ENCODE data around the gene GALNT13.

The GALNT13 gene

DNA sequence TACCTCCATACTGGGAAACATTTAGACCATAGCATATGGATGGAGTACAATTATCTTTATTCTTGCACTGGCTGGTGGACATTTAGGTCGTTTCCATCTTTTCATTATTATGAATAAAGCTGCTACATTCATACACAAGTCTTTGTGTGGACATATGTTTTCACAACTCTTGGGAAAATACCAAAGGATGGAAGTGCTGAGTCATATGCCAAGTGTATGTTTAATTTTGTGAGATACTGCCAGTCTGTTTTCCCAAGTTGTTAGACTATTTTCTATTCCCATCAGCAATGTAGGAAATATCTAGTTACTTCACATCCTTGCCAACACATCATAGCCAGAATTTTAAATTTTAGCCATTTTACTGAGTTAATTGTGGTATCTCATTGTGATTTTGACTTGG, 91.5 kb downstream of the GALNT13 start:
- H3K27ac ChIP-seq (ENCODE audit: poor library complexity, severe bottlenecking) = no peak overlapping the region
- ATAC-seq (ENCODE audit: low read depth) (no peak), DNase-seq (ENCODE audit: low spot score) (no peak)
- H3K4me3 ChIP-seq (ENCODE audit: severe bottlenecking) = no peak overlapping the region
- no peaks in the 10 kb centered on the region for H3K9me3 ChIP-seq (ENCODE audit: severe bottlenecking)
- H3K36me3 ChIP-seq (ENCODE audit: low read depth) = no peaks in the 10 kb centered on the region
- TF ChIP-seq, protein P1, sequence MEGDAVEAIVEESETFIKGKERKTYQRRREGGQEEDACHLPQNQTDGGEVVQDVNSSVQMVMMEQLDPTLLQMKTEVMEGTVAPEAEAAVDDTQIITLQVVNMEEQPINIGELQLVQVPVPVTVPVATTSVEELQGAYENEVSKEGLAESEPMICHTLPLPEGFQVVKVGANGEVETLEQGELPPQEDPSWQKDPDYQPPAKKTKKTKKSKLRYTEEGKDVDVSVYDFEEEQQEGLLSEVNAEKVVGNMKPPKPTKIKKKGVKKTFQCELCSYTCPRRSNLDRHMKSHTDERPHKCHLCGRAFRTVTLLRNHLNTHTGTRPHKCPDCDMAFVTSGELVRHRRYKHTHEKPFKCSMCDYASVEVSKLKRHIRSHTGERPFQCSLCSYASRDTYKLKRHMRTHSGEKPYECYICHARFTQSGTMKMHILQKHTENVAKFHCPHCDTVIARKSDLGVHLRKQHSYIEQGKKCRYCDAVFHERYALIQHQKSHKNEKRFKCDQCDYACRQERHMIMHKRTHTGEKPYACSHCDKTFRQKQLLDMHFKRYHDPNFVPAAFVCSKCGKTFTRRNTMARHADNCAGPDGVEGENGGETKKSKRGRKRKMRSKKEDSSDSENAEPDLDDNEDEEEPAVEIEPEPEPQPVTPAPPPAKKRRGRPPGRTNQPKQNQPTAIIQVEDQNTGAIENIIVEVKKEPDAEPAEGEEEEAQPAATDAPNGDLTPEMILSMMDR (IDR thresholded peaks at IDR 0.05; ENCODE audit: poor library complexity, severe bottlenecking) = no peak
- no peaks in the 10 kb centered on the region for H3K4me1 ChIP-seq (ENCODE audit: insufficient read depth, poor library complexity, severe bottlenecking)
- no peaks in the 10 kb centered on the region for H3K27me3 ChIP-seq (ENCODE audit: insufficient read depth, poor library complexity, severe bottlenecking)

- no peaks in the 10 kb centered on the region for H3K4me1 ChIP-seq (ENCODE audit: insufficient read depth, poor library complexity, severe bottlenecking)
- DNase-seq (ENCODE audit: low spot score) (no peak), ATAC-seq (ENCODE audit: low read depth) (no peak)
- H3K27ac ChIP-seq (ENCODE audit: poor library complexity, severe bottlenecking) = no peak overlapping the region
- H3K36me3 ChIP-seq (ENCODE audit: low read depth) = no peaks in the 10 kb centered on the region
- TF ChIP-seq, protein P1 (IDR thresholded peaks at IDR 0.05; ENCODE audit: poor library complexity, severe bottlenecking) = no peak
- H3K4me3 ChIP-seq (ENCODE audit: severe bottlenecking) = no peak overlapping the region
- no peaks in the 10 kb centered on the region for H3K27me3 ChIP-seq (ENCODE audit: insufficient read depth, poor library complexity, severe bottlenecking)
- no peaks in the 10 kb centered on the region for H3K9me3 ChIP-seq (ENCODE audit: severe bottlenecking)
These were observed 95.7 kb downstream of the GALNT13 start for GRCh38 chr2:153967248-153967973.

GRCh38 chr2:153971250-153971649, 99.5 kb downstream of the GALNT13 start:
- H3K27ac ChIP-seq (ENCODE audit: poor library complexity, severe bottlenecking) = no peak overlapping the region
- no peaks in the 10 kb centered on the region for H3K36me3 ChIP-seq (ENCODE audit: low read depth)
- no peaks in the 10 kb centered on the region for H3K27me3 ChIP-seq (ENCODE audit: insufficient read depth, poor library complexity, severe bottlenecking)
- no peaks in the 10 kb centered on the region for H3K9me3 ChIP-seq (ENCODE audit: severe bottlenecking)
- ATAC-seq (ENCODE audit: low read depth) (no peak), DNase-seq (ENCODE audit: low spot score) (no peak)
- H3K4me3 ChIP-seq (ENCODE audit: severe bottlenecking) = no peak overlapping the region
- TF ChIP-seq, protein P1 (IDR thresholded peaks at IDR 0.05; ENCODE audit: poor library complexity, severe bottlenecking) = no peak
- H3K4me1 ChIP-seq (ENCODE audit: insufficient read depth, poor library complexity, severe bottlenecking) = no peaks in the 10 kb centered on the region

DNA sequence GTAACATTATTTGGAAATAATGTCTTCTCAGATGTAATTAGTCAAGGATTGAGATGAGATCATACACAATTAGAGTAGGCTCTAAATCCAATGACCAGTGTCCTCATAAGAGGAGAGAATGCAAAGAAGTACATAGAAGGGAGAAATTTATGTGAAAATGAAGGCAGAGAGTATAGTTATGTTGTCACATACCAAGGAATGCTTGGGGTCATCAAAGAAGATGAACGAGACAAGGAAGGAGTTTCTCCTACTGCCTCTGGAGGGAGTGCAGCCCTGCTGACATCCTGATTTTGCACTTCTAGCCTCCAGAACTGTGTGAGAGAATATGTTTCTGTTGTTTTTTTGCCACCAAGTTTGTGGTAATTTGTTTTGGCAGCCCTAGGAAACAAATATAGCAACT, 100.1 kb downstream of the GALNT13 start:
- no peak for ATAC-seq (ENCODE audit: low read depth)
- H3K4me3 ChIP-seq (ENCODE audit: severe bottlenecking) = no peak overlapping the region
- no peaks in the 10 kb centered on the region for H3K27me3 ChIP-seq (ENCODE audit: insufficient read depth, poor library complexity, severe bottlenecking)
- H3K9me3 ChIP-seq (ENCODE audit: severe bottlenecking) = no peaks in the 10 kb centered on the region
- no peak overlapping the region for H3K27ac ChIP-seq (ENCODE audit: poor library complexity, severe bottlenecking)
- no peaks in the 10 kb centered on the region for H3K36me3 ChIP-seq (ENCODE audit: low read depth)
- H3K4me1 ChIP-seq (ENCODE audit: insufficient read depth, poor library complexity, severe bottlenecking) = no peaks in the 10 kb centered on the region
- TF ChIP-seq, protein P1 (IDR thresholded peaks at IDR 0.05; ENCODE audit: poor library complexity, severe bottlenecking) = peak; percentile 11
- DNase-seq (ENCODE audit: low spot score) = no peak

- no peak overlapping the region for H3K4me3 ChIP-seq (ENCODE audit: severe bottlenecking)
- TF ChIP-seq, protein P1 (IDR thresholded peaks at IDR 0.05; ENCODE audit: poor library complexity, severe bottlenecking) = no peak
These were observed 100.7 kb downstream of the GALNT13 start for GRCh38 chr2:153972412-153972811.

More at GRCh38 chr2:153972412-153972811, 100.7 kb downstream of the GALNT13 start:
- Histone ChIP-seq H3K9me3 (ENCODE audit: severe bottlenecking) (no peaks in the 10 kb centered on the region), H3K36me3 (ENCODE audit: low read depth) (no peaks in the 10 kb centered on the region), H3K27ac (ENCODE audit: poor library complexity, severe bottlenecking) (no peak overlapping the region), H3K27me3 (ENCODE audit: insufficient read depth, poor library complexity, severe bottlenecking) (no peaks in the 10 kb centered on the region), H3K4me1 (ENCODE audit: insufficient read depth, poor library complexity, severe bottlenecking) (no peaks in the 10 kb centered on the region)
- ATAC-seq (ENCODE audit: low read depth) (no peak), DNase-seq (ENCODE audit: low spot score) (no peak)

Data from RWPE2 (cell line).